MM.1S (cell line): ENCODE data around the gene MEGF6.

Experiments used
- CTCF ChIP-seq: fragments of 300-600 bp; sonication (generic); IDR thresholded peaks from 2 replicates; pipeline ENCODE4 v1.5.1; 2016; ENCODE audit warnings: antibody characterized with exemption, low read length, mixed read lengths
- EZH2 ChIP-seq: fragments of 300-600 bp; sonication (generic); optimal IDR thresholded peaks from 2 replicates; pipeline ENCODE3; 2017; ENCODE audit warnings: low read depth, mild to moderate bottlenecking, antibody characterized with exemption, low read length, mixed read lengths
- EZH2phosphoT487 ChIP-seq: fragments of 300-600 bp; sonication (generic); IDR thresholded peaks from 2 replicates; pipeline ENCODE4 v1.6.1; 2018; ENCODE audit warnings: antibody characterized with exemption, low read length

GRCh38 chr1:3577300-3577699 lies 34.0 kb downstream of the MEGF6 start:
- TF ChIP-seq CTCF (no peak), EZH2 (no peak), EZH2phosphoT487 (no peak)
